ENCODE results near the gene MRLN. TPM values are rescaled to one million over a fixed set of nuclear protein-coding genes. Genes with fewer than 3 reads are reported as not detected.
"Not testable (repeated sequence)": the region's sequence is repeated elsewhere in the genome, so short reads cannot be mapped to it uniquely, and the experiment has no call there.

The MRLN gene
- total RNA-seq, 1 donor from 2014 or later: not detected

GRCh38 chr10:59752278-59752940 lies 846 bp downstream of the MRLN start:
- no peak for DNase-seq (ENCODE audit: low read depth, low spot score)
- Mint-ChIP-seq H3K9me3 (no peaks in the 10 kb centered on the region), H3K4me3 (no peak overlapping the region), H3K36me3 (ENCODE audit: low read depth) (no peaks in the 10 kb centered on the region), H3K4me1 (no peaks in the 10 kb centered on the region), H3K27ac (ENCODE audit: unreplicated experiment) (no peak overlapping the region), H3K27me3 (ENCODE audit: low read depth) (peaks cover 6% of the 10 kb centered on the region)
- TF ChIP-seq CTCF (conservative IDR thresholded peaks at IDR 0.05): no peak

- H3K9me3 Mint-ChIP-seq: no peaks in the 10 kb centered on the region
- H3K27ac Mint-ChIP-seq (ENCODE audit: unreplicated experiment): no peak overlapping the region
- H3K4me1 Mint-ChIP-seq: no peaks in the 10 kb centered on the region
- H3K27me3 Mint-ChIP-seq (ENCODE audit: low read depth): peaks cover 6% of the 10 kb centered on the region
- H3K36me3 Mint-ChIP-seq (ENCODE audit: low read depth): no peaks in the 10 kb centered on the region
- no peak overlapping the region for H3K4me3 Mint-ChIP-seq
- no peak for DNase-seq (ENCODE audit: low read depth, low spot score)
- TF ChIP-seq CTCF (conservative IDR thresholded peaks at IDR 0.05): no peak
These were observed 2.9 kb downstream of the MRLN start for GRCh38 chr10:59750155-59750945.

GRCh38 chr10:59748834-59749233 lies 4.4 kb downstream of the MRLN start:
- Mint-ChIP-seq H3K27ac (ENCODE audit: unreplicated experiment) (no peak overlapping the region), H3K27me3 (ENCODE audit: low read depth) (peaks cover 6% of the 10 kb centered on the region), H3K4me3 (no peak overlapping the region), H3K36me3 (ENCODE audit: low read depth) (no peaks in the 10 kb centered on the region), H3K4me1 (no peaks in the 10 kb centered on the region), H3K9me3 (no peaks in the 10 kb centered on the region)
- no peak for DNase-seq (ENCODE audit: low read depth, low spot score)
- no peak for TF ChIP-seq CTCF (conservative IDR thresholded peaks at IDR 0.05)

GRCh38 chr10:59745163-59745650 lies 8.0 kb downstream of the MRLN start:
- DNase-seq (ENCODE audit: low read depth, low spot score): no peak
- Mint-ChIP-seq H3K27ac (ENCODE audit: unreplicated experiment) (no peak overlapping the region), H3K27me3 (ENCODE audit: low read depth) (no peaks in the 10 kb centered on the region), H3K4me1 (no peaks in the 10 kb centered on the region), H3K4me3 (no peak overlapping the region), H3K36me3 (ENCODE audit: low read depth) (no peaks in the 10 kb centered on the region), H3K9me3 (no peaks in the 10 kb centered on the region)
- no peak for TF ChIP-seq CTCF (conservative IDR thresholded peaks at IDR 0.05)

- H3K27ac Mint-ChIP-seq (ENCODE audit: unreplicated experiment); H3K4me3 Mint-ChIP-seq; H3K4me1 Mint-ChIP-seq; H3K9me3 Mint-ChIP-seq; DNase-seq (ENCODE audit: low read depth, low spot score); H3K36me3 Mint-ChIP-seq (ENCODE audit: low read depth); H3K27me3 Mint-ChIP-seq (ENCODE audit: low read depth): not testable (repeated sequence)
These were observed 8.5 kb downstream of the MRLN start for GRCh38 chr10:59744762-59745161.

GRCh38 chr10:59744156-59744555 lies 9.1 kb downstream of the MRLN start:
- not testable (repeated sequence) for H3K4me3 Mint-ChIP-seq; H3K27me3 Mint-ChIP-seq (ENCODE audit: low read depth); H3K27ac Mint-ChIP-seq (ENCODE audit: unreplicated experiment); H3K36me3 Mint-ChIP-seq (ENCODE audit: low read depth); DNase-seq (ENCODE audit: low read depth, low spot score); H3K9me3 Mint-ChIP-seq; H3K4me1 Mint-ChIP-seq

Measured in neural crest cell (in vitro differentiated cells).